K562 (cell line): ENCODE data around the gene SPEM3.

Experiments
- BDP1 ChIP-seq: IDR thresholded peaks from 3 replicates; pipeline ENCODE4 v1.6.1; 2011; ENCODE audit not compliant: insufficient read length, insufficient read depth
- CHD2 ChIP-seq: IDR thresholded peaks from 2 replicates; pipeline ENCODE4 v1.6.1; 2011; ENCODE audit warnings: low read depth, low read length
- EWSR1 ChIP-seq: fragments of 450-650 bp; IDR thresholded peaks from 2 replicates; pipeline ENCODE4 v1.6.1; 2018; ENCODE audit warnings: borderline replicate concordance, mild to moderate bottlenecking, low read depth, moderate library complexity; ENCODE audit not compliant: partially characterized antibody
- MCM5 ChIP-seq: fragments of 450-650 bp; IDR thresholded peaks from 2 replicates; pipeline ENCODE4 v1.6.1; 2016; ENCODE audit warnings: low read depth
- MYC ChIP-seq, 2 experiments: fragments of 250-450 bp in 1 of 2; sonication (Bioruptor Pico) in 1 of 2; IDR thresholded peaks; 2 replicates each; pipeline versions ENCODE4 v1.5.1 to v1.6.1; 2012 to 2021; ENCODE audit warnings: low read depth in 2 of 2, borderline replicate concordance in 1 of 2, improper control_type of control experiment in 1 of 2, low read length in 1 of 2, mild to moderate bottlenecking in 1 of 2, moderate library complexity in 1 of 2
- NRF1 ChIP-seq, 2 experiments: fragments of 450-650 bp; IDR thresholded peaks in 1 of 2; conservative IDR thresholded peaks in 1 of 2; 2 replicates each; pipeline ENCODE4 v1.6.1; 2014; ENCODE audit warnings: mild to moderate bottlenecking in 2 of 2
- TSHZ1 ChIP-seq: fragments of 250-450 bp; sonication (Bioruptor Pico); IDR thresholded peaks from 2 replicates; pipeline ENCODE4 v1.4.0; 2020; ENCODE audit warnings: mild to moderate bottlenecking, moderate library complexity
- TF ChIP-seq, protein P1 (sequence below): sonication (generic); IDR thresholded peaks from 2 replicates; pipeline ENCODE4 v1.6.1; 2016
- TF ChIP-seq, protein P2 (sequence below), 3 experiments: IDR thresholded peaks in 2 of 3; conservative IDR thresholded peaks in 1 of 3; 2 replicates each; pipeline ENCODE4 v1.5.1; 2011 to 2012; ENCODE audit warnings: low read length in 3 of 3, mild to moderate bottlenecking in 3 of 3, control low read depth in 2 of 3, improper control_type of control experiment in 1 of 3, inconsistent platforms in 1 of 3, low read depth in 1 of 3, mixed read lengths in 1 of 3, moderate library complexity in 1 of 3; ENCODE audit not compliant: insufficient read depth in 2 of 3
- TF ChIP-seq, protein P3 (sequence below): fragments of 450-650 bp; IDR thresholded peaks from 2 replicates; pipeline ENCODE4 v1.7.1; 2018; ENCODE audit warnings: mild to moderate bottlenecking, low read depth; ENCODE audit not compliant: partially characterized antibody

GRCh38 chr17:7441266-7441665, 12.6 kb downstream of the SPEM3 start:
- no peak for TF ChIP-seq CHD2
- TF ChIP-seq TSHZ1 (CRISPR knock-in tag), result no peak
- TF ChIP-seq, protein P1, sequence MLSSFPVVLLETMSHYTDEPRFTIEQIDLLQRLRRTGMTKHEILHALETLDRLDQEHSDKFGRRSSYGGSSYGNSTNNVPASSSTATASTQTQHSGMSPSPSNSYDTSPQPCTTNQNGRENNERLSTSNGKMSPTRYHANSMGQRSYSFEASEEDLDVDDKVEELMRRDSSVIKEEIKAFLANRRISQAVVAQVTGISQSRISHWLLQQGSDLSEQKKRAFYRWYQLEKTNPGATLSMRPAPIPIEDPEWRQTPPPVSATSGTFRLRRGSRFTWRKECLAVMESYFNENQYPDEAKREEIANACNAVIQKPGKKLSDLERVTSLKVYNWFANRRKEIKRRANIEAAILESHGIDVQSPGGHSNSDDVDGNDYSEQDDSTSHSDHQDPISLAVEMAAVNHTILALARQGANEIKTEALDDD, result no peak
- TF ChIP-seq, protein P2, sequence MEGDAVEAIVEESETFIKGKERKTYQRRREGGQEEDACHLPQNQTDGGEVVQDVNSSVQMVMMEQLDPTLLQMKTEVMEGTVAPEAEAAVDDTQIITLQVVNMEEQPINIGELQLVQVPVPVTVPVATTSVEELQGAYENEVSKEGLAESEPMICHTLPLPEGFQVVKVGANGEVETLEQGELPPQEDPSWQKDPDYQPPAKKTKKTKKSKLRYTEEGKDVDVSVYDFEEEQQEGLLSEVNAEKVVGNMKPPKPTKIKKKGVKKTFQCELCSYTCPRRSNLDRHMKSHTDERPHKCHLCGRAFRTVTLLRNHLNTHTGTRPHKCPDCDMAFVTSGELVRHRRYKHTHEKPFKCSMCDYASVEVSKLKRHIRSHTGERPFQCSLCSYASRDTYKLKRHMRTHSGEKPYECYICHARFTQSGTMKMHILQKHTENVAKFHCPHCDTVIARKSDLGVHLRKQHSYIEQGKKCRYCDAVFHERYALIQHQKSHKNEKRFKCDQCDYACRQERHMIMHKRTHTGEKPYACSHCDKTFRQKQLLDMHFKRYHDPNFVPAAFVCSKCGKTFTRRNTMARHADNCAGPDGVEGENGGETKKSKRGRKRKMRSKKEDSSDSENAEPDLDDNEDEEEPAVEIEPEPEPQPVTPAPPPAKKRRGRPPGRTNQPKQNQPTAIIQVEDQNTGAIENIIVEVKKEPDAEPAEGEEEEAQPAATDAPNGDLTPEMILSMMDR (IDR thresholded peaks at IDR 0.05 in 2 of 3, conservative IDR thresholded peaks at IDR 0.05 in 1 of 3; ENCODE audit: insufficient read depth in 2 of 3, low read depth in 1 of 3, low read length in 3 of 3), result no peak
- TF ChIP-seq NRF1 (conservative IDR thresholded peaks at IDR 0.05 in 1 of 2, IDR thresholded peaks at IDR 0.05 in 1 of 2), result no peak
- no peak for TF ChIP-seq EWSR1
- TF ChIP-seq MCM5, result no peak
- no peak for TF ChIP-seq MYC (IDR thresholded peaks at IDR 0.05; ENCODE audit: low read depth, low read length)
- TF ChIP-seq MYC (CRISPR knock-in tag; IDR thresholded peaks at IDR 0.05; ENCODE audit: borderline replicate concordance, low read depth), result no peak
- TF ChIP-seq BDP1, result no peak
- TF ChIP-seq, protein P3, sequence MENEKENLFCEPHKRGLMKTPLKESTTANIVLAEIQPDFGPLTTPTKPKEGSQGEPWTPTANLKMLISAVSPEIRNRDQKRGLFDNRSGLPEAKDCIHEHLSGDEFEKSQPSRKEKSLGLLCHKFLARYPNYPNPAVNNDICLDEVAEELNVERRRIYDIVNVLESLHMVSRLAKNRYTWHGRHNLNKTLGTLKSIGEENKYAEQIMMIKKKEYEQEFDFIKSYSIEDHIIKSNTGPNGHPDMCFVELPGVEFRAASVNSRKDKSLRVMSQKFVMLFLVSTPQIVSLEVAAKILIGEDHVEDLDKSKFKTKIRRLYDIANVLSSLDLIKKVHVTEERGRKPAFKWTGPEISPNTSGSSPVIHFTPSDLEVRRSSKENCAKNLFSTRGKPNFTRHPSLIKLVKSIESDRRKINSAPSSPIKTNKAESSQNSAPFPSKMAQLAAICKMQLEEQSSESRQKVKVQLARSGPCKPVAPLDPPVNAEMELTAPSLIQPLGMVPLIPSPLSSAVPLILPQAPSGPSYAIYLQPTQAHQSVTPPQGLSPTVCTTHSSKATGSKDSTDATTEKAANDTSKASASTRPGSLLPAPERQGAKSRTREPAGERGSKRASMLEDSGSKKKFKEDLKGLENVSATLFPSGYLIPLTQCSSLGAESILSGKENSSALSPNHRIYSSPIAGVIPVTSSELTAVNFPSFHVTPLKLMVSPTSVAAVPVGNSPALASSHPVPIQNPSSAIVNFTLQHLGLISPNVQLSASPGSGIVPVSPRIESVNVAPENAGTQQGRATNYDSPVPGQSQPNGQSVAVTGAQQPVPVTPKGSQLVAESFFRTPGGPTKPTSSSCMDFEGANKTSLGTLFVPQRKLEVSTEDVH, result no peak
